Lower leg skin (tissue), 3 donors: Measurements from ENCODE around the gene MRPL33.

Experiments
- POLR2A ChIP-seq, 2 donors: fragments of 450-650 bp; IDR thresholded peaks; one replicate each; pipeline ENCODE4 v1.6.1; 2016 to 2017; ENCODE audit warnings: antibody characterized with exemption in 2 of 2, mild to moderate bottlenecking in 1 of 2, moderate library complexity in 1 of 2
- TF ChIP-seq, protein P1 (sequence below), 3 donors: fragments of 450-650 bp; IDR thresholded peaks; one replicate each; pipeline ENCODE4 v1.5.1; 2016; ENCODE audit warnings: antibody characterized with exemption in 3 of 3, mild to moderate bottlenecking in 3 of 3, moderate library complexity in 2 of 3

DNA sequence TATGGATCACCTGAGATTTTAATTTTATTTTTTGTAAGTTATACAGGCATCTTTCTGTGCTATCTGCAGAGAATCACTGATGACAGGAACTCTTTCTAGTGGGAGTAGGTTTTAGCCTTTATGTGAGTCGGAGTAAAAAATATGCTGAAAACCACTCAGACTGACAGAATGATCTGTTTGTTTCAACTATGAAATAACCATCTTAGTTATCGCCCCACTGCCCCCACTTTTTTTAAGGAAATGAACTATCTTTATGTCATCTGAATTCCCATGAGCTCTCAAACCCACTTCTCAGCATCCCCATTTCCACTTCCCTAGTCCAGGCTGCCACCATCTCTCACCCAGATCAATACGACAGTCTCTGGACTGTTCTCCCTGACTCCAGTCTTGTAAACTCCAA lies 38.9 kb downstream of the MRPL33 start:
- TF ChIP-seq, protein P1, sequence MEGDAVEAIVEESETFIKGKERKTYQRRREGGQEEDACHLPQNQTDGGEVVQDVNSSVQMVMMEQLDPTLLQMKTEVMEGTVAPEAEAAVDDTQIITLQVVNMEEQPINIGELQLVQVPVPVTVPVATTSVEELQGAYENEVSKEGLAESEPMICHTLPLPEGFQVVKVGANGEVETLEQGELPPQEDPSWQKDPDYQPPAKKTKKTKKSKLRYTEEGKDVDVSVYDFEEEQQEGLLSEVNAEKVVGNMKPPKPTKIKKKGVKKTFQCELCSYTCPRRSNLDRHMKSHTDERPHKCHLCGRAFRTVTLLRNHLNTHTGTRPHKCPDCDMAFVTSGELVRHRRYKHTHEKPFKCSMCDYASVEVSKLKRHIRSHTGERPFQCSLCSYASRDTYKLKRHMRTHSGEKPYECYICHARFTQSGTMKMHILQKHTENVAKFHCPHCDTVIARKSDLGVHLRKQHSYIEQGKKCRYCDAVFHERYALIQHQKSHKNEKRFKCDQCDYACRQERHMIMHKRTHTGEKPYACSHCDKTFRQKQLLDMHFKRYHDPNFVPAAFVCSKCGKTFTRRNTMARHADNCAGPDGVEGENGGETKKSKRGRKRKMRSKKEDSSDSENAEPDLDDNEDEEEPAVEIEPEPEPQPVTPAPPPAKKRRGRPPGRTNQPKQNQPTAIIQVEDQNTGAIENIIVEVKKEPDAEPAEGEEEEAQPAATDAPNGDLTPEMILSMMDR (IDR thresholded peaks at IDR 0.05): no peak
- no peak for TF ChIP-seq POLR2A (IDR thresholded peaks at IDR 0.05)
